NCI-H1694 treated with DMSO at 0.1 percent for 48 hours (cell line): ENCODE measurements around the gene DYNLRB1.
A peak's percentile ranks its signal among the peaks of the same experiment; 100 is the strongest.

Experiments used
- DNase-seq: peaks from one replicate; lab custom pipeline; 2025; lab: John Stamatoyannopoulos, UW

Gene DYNLRB1

DNA sequence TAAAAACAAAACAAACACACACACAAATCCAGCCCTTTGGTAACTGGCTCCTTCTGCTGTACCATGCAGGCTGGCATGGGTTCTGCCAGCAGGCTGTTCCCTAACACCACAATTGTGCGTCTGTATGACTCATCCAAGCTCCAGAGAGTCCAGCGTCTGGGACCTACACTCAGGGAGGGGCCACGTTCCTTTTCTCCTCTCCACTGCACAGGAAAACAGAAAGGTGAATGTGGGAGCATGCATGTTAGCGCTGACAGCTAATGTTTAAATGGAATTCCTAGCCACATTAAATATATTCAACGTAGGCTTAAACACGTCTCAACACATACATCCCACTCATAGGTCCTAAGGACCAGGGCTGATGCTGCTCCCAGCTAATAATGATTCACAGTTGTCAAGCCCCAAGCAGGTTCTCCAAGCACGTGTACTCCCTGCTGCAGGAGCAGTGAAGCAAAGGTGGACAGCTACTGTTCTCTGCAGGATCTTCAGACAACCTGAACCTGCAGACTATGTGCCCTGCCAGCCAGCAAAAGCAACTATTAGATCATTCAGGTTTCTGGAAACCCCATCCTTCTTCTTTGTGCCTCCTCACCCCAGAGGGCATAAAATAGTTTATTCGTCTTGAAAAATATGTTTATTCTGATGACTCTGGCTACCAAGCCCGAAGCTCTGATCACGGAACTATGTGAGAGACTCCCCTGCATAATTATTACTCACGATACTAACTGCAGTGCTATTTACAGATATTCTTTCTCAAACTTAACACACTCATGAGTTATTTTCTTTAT is 63.2 kb downstream of the DYNLRB1 start:
- peak; percentile 19 for DNase-seq

DNA sequence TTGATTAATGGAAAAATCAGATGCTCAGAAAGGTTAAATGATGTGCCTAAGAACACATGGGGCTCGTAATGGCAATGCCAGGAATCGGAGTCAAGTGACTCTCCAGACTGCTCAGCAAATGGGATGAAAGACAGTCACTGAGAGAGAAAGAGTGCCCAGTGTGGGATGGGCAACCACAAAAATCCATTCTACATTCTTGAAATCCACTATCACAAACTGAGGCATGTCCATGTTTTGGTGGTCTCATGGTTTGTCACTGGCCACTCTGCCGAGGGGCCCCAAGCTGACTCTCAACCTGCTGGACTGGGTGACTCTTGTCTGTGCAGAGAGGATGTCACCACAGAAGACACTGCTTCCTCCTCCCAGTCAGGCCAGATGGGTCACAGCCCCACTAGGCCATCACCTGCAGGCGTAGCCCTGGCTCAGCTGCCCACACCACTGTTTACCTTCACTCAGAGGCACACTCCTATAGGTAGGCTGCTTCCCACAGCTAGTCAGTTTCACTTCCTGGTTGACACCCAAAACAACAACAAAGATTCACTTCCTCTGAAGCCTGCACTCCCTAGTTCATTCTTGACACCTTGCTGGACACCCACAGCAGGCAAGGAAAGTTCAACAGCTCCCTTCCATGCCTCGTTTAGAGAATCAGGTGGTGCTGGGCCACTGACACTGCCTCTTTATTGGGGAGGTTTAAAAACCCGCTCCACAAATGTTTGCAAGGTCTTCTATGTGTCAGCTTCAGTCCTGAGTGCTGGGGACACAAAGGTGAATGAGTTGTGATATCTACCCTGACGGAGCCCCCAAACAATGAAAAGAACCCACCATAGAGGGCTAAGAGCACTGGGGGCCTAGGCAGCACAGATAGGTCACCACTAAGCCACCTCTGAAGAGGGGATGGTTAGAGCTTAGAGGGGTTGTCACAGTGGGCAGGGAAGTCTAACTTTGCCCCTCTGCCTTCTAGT is 64.0 kb downstream of the DYNLRB1 start:
- DNase-seq: no peak

DNA sequence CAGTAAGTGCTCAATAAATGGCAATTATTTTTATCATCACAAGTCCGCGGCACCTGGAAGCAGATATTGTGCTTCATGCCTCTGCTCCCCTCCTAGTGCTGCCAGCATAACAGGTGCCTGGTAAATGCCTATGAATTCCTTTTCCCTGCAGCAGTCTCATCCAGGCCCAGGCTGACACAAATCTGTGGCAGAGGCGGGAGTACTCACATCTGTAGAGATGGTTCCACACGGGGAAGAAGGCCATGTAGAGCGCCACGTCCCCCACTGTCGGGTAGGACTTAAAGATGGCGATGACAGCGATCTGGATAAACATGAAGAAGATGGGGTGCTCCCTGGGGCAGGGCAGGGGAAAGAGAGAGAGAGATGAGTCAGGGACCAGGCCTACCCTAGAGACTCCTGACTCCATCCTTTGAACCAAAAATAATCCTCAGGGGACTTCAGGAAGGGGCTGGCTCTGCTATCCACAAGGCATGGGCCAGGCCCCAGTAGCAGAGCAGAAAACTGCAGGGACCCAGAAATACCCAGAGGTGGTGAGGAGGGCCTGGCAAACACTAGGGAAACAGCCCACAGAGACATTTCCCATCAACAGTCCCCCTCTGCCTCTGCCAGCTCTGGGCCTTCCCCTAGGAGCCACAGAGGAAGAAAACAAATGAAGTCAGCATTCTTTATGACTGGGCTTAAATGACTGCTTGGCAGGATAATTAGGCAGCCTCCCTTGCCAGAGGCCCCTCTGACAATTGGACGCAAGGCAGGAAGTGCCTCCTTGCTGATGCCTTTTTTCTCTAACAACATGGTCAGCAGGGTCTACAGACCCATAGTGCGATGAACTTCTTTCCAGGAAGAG is 65.3 kb downstream of the DYNLRB1 start:
- no peak for DNase-seq

DNA sequence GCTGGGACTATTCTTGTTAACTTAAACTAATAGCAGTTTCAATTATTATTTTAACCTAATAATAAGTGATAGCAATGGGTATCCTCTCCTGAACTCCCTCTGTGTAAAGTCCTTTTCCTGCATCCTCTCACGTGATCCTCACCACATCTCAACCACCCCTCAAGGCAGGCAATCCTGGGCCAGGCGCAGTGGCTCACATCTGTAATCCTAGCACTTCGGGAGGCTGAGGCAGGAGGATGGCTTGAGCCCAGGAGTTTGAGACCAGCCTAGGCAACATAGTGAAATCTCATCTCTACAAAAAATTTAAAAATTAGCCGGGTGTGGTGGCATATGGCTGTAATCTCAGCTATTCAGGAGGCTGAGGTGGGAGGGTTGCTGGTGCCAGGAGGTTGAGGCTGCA is 66.0 kb downstream of the DYNLRB1 start:
- no peak for DNase-seq

DNA sequence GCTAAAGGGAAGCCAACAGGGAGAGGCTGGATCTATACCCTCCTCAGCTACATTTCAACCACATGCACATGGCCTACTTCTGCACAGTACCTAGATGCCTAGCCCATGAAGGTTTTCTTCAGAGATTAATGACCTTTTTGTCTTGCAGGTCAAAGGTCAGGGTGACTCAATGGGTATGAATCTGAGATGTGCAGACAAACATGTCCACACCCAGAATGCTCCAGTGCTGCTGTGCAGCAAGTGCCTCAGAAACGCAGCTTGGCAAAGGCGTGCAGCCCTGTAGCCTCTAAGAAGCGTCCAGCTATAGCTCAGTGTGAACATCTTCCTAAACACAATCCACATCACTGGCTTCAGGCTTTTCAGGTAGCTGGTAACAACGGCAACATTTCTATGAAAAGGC is 66.7 kb downstream of the DYNLRB1 start:
- no peak for DNase-seq

DNA sequence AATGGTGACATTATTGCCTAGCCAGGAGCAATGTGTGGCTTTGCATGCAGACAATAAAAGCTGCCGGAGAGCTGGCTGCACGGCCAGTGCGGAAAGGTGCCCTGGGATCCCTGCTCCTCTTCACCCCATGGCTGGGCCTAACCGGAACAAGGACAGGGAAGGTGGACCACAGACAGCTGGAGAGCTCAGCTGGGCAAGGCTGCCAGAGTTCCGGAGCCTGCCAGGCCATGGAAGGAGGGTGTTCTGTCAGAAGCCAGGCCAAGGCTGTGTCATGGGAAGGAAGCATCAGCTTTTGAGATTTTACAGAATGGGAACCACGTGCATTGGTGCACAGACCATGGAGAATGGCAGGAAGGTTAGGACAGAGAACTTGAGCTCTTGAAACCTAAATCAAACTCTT is 67.3 kb downstream of the DYNLRB1 start:
- DNase-seq: no peak

DNA sequence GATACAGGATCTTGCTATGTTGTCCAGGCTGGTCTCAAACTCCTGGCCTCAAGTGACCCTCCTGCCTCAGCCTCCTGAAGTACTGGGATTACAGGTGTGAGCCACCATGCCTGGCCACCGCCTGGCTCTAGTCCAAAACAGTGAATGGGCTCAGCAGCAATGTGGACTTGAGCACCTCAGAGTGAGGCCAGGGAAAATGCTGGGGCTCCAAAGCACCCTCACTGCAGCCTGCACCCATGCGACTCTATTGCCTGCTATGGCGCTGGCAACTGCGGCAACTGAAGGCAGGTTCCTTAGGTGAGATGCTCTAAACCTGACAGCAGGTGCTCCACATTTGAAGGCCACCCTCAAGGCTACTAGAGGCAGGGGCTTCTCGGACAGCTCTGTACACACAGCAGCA is 68.8 kb downstream of the DYNLRB1 start:
- no peak for DNase-seq

DNA sequence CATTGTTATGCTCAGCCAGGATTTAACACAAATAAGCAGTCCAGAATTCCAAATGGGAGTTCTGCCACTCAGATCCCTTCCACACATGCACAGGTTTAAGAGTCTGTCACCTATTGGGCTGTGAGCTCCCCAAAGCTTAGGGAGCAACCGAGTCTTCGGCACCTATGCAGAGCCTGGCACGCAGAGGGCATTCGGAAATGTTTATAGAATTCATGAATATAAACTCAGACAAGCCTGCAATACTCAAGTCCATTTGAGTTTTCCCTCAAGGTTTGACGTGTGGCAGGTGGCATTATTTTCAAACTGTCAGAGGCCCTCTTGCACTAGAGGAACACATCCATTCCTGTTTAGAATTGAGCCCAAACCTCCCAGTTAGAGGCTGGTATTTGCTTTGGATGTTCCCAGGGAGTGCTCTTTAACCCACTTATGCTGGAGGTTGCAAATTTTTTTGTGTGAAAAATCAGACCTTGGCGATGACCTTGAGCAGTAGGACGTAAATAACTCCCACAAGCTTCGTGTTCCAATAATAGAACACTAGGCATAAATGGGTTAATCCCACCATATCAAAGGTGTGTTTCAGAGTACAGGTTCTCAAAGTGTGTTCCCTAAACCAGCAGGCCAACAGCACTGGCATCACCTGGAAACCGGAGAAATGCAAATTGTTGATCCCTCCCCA is 70.4 kb downstream of the DYNLRB1 start:
- DNase-seq: no peak
